NCI-H1417 treated with DMSO at 0.1 percent for 48 hours (cell line): ENCODE data around the gene SNX27.
"Not testable (repeated sequence)": the region's sequence is repeated elsewhere in the genome, so short reads cannot be mapped to it uniquely, and the experiment has no call there.

Experiments used
- DNase-seq: peaks from one replicate; lab custom pipeline; 2025; lab: John Stamatoyannopoulos, UW

SNX27 gene

DNA sequence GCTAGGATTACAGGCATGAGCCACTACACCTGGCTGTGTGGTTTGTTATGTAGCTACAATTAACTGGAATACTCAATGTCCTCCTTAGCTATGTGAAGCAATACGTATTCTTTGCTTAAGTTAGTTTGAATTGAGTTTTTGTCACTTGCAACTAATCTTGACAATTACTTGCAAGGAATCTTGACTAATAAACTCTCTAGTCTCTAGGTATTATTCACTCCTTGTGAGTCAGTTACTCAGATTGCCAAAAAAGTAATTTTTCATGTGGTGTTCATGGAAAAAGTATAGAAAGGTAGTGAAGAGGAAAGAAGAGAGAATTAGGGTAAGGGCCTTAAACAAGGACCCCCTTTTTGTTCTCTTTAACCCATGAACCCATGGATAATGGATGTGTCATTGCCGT lies 7.6 kb upstream of the SNX27 start:
- no peak for DNase-seq

DNA sequence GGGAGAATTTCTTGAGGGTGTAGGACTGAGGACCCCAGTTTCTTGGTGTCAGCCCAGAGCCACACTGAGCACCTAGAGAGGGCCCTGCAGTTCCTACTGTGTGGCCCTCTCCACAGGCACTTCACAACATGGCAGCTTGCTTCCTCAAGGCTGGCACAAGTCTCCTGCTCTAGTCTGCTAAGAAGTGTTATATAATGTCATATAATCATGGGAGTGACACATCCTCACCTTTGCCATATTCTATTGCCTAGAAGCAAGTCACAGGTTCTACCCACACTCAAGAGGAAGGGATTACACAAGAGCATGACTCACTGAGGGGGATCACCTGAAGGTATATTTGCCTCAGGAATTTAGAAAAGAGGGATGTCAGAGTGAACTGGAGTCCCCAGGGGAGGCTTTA lies 5.5 kb upstream of the SNX27 start:
- DNase-seq, result no peak

DNA sequence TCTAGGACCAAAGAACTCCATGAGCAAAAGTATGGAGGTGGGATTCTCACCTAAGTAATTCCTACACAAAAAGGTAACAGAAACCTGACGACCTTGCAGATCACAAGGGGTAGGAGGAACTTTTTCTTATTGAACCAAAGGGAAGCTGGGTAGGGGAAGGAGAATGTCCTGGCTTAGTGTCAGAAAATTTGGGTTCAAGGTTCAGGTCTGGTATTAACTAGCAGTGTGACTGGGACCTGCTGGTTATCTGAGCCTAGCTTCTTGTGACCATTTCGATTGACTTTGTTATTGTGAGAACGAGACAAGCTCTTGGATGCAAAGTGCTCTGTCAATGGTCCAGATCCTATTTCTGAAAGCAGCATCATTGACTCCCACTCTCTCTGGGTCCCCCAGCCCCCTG lies 5.0 kb upstream of the SNX27 start:
- DNase-seq, result no peak

DNA sequence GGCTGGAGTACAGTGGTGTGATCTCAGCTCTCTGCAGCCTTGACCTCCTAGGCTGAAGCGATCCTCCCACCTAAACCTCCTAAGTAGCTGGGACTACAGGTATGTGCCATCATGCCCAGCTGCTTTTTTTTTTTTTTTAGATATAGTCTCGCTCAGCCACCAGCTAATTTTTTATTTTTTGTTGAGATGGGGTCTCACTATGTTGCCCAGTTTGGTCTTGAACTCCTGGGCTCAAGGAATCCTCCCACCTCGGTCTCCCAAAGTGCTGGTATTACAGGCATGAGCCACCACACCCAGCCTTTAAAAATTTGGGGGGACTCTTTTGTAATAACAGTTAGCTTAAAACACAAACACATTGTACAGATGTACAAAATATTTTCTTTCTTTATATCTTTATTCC lies 1.7 kb upstream of the SNX27 start:
- no peak for DNase-seq

DNA sequence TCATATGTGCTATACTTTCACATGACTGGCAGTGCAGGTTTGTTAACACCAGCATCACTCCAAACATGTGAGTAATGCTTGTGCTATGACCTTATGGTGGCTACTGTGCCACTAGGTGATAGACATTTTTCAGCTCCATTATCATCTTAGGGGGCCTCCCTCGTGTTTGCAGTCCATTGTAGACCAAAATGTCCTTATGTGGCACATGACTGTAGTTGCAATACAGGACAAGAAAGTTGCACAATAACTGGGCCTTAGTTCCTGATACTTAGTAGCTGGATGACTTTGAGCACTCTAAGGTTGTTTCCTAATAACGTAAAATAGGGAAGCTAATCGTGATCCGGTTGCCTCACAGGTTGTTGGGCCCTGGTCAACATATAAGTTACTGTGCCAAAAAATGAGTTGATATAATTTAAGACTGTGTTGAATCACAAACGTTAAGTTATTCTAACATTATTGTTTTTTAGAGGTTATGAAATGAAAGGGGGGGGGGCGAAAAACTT lies 511 bp upstream of the SNX27 start:
- no peak for DNase-seq

DNA sequence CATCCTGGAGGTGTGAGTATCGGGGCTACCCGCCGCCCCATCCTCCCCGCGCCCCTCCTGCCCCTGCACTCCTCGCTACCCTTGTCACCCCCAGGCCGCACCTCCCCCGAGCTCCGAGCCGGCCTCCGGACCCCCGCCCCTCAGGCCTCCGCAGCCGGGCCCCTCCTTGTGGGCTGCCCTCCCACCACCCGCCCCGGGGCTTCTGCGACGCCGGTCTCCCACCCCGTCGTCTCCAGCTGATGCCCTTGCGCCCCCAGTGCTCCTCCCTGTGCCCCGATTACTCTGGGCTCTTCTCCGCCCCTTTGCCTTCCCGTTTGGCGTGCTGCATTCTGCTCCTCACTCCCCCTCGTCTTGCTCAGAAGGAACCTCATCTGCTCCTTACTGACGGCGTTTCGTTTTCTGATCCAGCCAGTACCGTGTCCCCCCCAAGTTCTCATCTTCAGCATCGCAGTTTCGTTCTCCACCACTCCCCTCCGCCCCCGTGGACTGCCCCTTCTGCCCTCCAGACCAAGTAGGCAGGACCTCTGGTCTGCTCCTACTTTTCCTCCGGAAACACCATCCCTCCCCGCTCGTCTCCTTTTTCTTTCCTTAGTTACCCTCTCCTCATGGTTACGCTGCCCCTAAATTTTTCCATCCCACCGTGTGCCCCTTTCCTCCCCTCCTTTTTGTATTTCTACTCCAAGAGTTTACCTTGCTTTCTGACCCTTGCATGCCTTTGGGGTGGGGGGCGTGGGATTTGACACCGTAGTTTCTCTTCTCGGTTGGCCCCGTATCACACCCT lies 841 bp downstream of the SNX27 start:
- DNase-seq, result no peak

DNA sequence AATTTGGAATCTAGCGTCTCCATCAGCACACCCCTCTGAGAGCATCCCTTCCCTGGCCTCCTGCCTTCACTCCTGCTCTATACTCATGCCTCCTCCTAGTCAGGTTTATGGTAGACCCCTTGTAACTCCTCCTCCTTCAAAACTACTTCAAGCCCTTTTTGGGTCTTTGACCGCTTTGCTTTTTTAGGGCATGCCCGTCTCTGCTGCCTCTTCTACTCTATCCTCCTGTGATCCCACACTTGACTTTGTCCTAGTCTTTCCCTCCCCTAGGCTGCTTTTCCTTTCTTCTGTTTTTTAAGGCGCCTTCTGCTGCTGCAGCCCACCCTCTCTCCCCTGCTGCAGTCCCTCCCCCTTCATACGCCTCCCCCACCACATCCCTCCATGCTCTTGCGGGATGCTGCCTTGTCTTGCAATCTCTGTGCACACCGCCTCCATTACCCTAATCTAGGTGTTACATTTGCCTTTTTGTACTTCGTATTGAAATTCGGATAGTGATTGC lies 1.5 kb downstream of the SNX27 start:
- DNase-seq, result no peak

DNA sequence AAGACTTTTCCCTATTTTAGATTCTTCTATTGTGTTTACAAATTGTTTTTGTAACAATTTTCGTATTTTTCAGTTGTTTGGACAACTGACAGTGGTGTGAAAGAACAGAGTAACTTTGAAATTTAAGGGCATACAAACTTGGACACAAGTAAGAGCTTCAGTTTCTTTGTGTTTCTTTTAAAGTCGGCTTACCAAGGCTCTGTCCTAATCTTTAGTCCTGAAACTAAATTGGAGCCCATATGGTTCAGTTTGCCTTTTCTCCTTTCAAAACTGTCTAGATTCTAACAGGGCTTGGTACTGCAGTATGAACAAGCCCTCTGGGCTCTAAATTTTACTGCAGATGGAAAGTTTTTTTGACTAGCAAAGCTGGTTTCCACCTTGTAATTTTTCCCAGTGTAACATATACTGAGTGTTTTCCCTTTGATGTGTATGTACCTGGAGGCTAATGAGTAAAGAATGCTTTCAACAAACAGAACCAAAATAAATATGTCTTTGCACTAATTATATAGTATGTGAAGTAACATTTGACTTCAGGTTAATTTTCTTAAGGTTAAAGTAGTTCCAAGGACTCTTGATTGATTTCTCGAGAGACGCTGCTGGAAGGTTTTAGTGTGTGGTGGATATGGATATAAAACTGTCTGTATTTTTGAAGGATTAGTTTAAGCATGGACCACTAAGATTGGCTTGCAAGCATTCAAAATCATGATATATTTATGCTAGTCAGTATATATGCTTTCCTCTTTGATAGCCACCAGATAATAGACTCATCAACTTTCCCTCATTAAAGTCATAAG lies 4.1 kb downstream of the SNX27 start:
- DNase-seq, result no peak

DNA sequence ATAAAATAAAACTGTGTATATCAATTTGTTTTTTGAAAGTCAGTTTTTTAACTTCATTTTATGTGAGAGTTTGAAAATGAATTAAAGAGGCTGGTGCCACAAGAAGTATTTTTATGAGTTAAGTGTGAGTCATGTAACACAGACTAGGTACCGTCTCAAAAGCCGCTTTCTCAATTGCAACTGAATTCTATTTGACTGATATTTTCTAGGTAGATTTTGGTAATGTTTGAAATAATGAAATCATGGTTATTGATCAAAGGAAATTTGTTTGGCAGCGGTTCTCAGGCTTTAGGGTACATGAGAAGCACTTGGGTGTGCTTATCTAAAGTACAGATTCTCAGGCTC lies 4.6 kb downstream of the SNX27 start:
- DNase-seq, result no peak

DNA sequence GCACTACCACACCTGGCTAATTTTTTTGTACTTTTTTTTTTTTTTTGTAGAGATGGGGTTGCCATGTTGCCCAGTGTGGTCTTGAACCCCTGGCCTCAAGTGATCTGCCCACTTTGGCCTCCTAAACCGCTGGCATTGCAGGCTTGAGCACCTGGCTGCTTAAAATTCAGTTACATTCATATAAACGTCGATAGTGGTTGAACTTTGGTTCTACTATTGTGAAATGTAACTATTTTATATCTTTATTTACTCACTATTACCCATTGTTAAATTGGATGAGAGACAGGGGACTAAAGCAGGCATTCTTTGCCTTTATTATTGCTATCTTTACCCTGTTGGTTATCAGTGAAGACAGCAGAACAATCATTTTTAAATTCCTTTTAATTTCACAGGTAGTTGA lies 6.2 kb downstream of the SNX27 start:
- DNase-seq, result no peak

DNA sequence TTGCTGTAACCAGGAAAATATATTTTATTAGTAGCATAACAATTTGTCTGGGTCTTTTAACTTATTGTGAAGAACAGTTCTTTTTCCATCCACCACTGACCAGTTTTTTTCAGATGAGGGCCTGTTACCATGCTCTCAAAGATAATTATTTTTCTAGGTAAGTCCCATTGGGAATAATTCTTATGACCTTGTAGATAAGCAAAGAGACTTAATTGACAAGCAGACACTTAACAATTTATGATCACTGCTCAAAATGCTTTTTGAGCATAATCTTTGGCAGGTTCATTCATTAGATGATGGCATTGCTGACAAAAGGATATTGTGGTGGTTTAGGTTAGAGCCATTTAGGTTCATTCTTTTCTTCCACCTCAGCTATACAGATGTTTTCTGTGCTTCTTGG lies 6.6 kb downstream of the SNX27 start:
- no peak for DNase-seq

DNA sequence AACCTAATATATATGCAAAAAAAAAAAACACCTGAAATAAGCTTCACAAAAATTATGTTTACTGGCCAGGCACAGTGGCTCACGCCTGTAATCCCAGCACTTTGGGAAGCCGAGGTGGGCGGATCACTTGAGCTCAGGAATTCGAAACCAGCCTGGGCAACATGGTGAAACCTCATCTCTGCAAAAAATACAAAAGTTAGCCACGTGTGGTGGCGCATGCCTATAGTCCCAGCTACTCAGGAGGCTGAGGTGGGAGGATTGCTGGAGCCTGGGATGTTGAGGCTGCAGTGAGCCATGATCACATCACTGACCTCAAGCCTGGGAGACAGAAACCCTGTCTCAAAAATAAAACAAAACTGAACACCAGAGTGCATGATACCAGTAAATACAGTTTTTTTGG lies 7.1 kb downstream of the SNX27 start:
- DNase-seq, result not testable (repeated sequence)

DNA sequence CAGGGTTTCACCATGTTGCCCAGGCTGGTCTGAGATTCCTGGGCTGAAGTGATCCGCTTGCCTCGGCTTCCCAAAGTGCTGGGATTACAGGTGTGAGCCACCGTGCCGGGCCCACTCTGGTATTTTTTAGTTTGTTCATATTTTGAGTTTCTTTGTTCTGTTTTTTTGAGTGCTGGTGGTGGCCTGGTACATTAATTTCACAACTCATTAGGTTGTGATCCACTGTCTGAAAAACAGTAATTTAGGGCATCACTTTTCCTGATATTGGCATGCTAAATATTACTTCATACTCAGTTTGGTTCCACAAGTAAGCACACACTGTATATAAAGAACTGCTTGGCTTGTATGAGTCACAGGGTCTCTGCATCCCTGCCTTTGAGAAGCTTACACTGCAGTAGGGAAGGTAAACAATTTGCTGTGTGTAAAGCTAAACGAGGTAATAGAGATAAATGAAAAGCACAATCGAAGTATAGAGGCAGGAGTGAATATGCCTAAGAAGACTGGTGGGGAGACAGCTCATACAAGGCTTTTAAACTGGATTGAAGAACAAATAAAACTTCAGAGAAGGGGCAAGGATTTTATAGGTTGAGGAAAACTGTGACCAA lies 7.7 kb downstream of the SNX27 start:
- no peak for DNase-seq

DNA sequence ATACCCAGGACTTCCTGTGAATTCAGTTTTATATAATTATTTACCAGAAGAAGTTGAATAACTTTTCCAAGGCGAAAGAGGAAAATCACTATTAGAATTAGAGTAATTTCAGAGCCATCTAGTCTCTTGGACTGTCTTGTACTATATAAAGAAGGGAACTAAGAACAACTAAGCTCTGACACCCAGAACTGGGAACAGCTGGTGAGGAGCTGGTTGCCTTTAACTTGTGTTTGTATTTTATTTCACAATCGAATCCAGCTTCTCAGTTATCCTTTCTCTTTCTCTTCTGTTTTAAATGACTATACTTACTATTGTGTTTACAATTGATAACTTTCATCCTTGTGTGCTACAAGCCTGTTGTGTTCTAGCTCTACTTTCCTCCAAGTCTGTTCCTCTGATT lies 8.4 kb downstream of the SNX27 start:
- DNase-seq, result no peak

DNA sequence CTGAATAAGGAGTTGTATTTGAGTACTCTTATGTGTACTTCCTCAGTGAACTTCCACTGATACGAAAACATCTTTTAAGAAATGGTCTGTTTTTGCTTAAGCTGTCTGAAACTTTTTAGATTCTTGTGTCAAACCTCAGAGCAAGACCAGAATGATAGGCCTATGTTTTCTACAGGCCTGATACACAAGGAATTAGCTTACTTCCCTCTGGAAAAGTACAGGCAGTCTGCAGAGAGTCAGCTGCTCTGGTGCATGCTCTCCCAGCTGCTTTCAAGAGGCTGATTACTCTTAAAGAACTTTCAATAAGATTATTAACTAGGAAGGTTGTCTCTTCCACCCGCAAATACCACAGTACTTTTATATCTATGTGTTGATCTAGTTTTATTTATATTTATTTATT lies 9.5 kb downstream of the SNX27 start:
- no peak for DNase-seq

DNA sequence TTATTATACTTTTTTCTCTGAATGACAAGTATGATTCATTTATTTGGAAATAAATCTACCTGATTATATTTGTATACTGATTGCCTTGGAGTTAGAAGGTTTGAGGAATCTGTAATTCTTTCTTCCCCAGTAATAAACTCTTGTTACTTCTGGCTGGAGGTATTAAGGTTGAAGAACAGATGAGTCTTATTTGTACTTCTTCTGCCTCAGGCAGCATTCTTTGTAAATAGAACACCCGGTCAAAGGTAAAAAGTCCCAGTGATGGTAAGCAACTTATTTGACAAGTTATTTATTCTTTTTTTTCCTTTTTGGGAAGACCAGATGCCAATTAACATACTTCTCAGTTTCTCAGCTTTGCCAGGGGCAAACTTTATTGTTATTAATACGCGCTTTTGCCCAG lies 12.9 kb downstream of the SNX27 start:
- no peak for DNase-seq

DNA sequence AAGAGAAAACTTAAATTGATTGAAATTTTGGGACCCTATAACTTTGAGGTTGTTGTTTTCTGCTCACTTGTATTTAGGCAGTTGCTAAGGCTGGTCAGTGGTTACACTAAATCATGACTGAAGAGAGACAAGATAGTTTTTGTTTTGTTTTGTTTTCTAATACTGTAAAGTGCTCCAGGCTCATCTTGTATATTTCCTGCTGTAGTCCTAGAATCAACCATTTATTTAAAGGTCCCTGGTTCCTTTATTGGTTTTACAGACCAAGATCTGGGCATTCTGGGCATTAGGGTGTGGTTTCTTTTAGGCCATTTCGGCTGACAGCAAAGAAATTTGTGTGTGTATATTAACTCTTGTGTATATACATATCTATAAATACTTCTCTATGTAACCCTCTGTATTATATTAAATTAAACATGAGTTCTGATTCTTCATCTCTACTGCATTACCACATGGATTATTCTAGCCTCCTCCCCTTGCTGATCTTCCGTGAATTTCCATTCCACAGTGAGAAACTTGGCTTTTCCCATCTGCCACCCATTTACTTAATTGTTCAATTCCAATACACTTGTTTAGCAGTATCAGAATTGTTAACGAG lies 15.0 kb downstream of the SNX27 start:
- no peak for DNase-seq

DNA sequence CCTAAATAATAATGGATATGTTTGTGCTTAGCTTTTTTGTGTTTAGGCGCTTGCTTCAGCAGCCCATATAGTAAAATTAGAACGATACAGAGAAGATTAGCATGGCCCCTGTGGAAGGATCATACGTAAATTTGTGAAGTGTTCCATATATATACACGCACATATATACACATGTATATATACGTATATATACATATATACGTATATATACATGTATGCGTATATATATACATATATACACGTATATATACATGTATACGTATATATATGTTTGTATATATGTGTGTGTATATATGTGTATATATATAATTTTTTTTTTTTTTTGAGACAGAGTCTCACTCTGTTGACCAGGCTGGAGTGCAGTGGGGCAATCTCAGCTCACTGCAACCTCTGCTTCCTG lies 17.4 kb downstream of the SNX27 start:
- DNase-seq, result no peak

DNA sequence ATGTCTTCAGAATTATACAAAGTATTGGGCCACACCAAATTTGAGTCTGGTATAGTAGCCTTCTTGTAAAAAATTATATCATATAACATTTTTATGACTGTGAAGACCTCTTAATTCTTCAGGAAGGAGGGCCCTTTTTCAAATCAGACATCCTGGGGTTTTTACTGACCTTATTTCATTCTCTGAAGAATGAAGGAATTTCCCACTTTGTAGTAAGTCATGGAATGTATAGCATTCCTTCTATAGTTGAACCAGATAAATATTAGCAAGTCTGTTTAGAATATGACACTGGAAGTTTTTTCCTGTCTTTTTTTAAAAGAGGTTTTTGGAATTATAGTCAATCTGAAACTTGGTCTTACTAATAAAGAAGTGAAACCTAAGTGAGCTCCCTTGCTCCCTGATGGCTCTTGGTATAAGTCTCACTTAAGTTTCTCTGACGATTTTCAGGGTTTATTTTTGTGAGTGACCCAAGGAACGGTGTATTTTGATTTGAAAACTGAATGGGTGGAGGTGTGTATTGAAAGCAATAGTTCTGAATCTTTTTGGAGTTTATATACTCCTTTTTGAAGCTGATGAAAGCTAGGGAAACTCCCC lies 23.7 kb downstream of the SNX27 start:
- no peak for DNase-seq

DNA sequence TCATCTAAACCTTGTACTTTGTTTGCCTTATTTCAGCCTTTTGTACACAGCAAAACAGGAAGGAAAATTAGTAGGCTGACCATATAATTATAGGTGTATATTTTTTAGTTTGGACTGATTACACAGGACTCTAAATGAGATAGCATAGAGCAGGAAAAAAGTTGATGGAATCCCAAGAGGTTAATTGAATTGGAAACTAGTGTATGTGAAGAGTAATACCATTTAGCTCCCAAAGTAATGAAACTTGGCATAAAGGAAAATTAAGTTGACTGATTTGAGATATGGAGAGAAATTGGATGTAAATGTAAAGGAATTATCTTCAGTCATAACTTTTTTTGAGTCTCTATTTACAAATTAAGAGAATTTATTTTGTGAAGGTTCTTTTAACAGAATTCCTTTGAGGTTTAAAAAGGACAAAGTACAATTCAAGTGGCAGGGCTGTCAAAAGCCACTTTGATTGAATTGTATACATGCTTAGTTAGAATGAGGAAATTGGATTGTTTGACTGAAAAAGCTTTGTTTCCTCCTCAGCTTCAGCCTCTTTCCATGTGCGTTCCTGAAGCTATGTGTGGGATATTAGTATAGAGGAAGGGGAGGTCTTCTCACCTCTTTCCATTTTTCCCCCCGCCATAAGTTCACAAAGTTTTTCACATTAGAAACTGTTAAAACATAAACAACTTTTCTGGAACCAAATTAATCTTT lies 26.4 kb downstream of the SNX27 start:
- no peak for DNase-seq

DNA sequence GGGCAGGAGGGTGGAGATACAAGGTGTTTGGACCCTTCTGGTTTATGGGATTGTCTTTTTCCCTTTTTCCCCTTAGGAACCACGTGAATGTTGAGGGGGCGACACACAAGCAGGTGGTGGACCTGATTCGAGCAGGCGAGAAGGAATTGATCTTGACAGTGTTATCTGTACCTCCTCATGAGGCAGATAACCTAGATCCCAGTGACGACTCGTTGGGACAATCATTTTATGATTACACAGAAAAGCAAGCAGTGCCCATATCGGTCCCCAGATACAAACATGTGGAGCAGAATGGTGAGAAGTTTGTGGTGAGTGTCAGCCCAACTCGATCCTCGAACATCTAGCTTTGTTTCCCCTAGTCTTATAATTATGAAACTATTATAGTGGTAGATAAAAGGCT lies 27.0 kb downstream of the SNX27 start:
- DNase-seq, result no peak

DNA sequence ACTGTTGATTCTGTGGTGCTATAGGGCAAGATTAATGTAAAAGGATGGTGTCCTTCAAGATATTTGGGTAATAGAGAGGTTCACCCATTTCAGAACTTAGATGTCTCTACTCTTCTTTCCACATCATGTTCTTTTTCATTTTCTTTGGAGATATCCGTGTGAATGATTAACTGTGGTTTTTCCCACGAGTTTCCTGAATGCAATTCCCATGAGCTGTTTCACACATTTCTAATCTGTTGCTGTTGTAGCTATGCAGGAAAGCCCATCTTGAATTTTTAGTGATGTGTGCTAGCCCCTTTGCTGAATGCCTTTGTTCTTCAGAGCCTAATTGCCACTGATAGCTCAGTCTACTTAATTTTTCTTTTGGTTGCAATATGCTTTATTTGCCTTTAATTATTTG lies 27.6 kb downstream of the SNX27 start:
- no peak for DNase-seq
